Breast epithelium (tissue), 3 donors: ENCODE measurements around the gene FMN1.
A peak's percentile ranks its signal among the peaks of the same experiment; 100 is the strongest.

Source experiments
- POLR2A ChIP-seq: fragments of 450-650 bp; IDR thresholded peaks from one replicate; pipeline ENCODE4 v1.6.1; 2016; ENCODE audit warnings: antibody characterized with exemption, mild to moderate bottlenecking, moderate library complexity
- POLR2AphosphoS5 ChIP-seq, 3 donors: sonication (generic); formaldehyde crosslinking; IDR thresholded peaks; one replicate each; pipeline ENCODE4 v1.6.1; 2017; ENCODE audit warnings: antibody characterized with exemption in 3 of 3
- TF ChIP-seq, protein P1 (sequence below), 3 donors: fragments of 450-650 bp; IDR thresholded peaks; one replicate each; pipeline ENCODE4 v1.5.1; 2016 to 2017; ENCODE audit warnings: antibody characterized with exemption in 3 of 3, mild to moderate bottlenecking in 3 of 3, moderate library complexity in 3 of 3

DNA sequence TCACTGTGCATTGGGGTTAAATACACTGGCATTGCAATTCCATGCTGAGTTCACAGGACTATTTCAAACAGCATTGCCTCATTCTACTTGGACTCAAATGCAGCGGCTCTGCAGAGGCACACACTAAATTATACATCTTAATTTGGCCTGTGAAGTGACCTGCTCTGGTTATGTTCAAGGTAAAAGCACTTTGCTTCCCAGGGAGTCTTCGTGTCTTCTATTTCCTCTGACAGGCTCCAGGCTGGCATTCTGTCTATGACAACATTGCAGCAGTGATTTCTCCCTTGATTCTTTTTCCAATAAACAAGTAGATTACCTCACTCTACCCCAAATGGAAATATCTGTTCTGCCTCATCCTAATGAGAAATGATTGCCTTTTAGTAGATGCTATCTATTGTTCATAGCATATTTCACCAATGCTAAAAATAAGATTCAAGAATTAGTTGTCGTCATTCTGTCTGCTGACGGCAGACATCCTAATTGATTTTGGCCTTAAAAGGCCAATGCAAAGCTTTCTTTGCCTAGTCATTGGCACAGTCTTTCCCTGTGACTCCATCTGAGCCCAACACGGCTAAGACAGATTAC, 33.8 kb downstream of the FMN1 start:
- no peak for TF ChIP-seq POLR2A
- TF ChIP-seq, protein P1, sequence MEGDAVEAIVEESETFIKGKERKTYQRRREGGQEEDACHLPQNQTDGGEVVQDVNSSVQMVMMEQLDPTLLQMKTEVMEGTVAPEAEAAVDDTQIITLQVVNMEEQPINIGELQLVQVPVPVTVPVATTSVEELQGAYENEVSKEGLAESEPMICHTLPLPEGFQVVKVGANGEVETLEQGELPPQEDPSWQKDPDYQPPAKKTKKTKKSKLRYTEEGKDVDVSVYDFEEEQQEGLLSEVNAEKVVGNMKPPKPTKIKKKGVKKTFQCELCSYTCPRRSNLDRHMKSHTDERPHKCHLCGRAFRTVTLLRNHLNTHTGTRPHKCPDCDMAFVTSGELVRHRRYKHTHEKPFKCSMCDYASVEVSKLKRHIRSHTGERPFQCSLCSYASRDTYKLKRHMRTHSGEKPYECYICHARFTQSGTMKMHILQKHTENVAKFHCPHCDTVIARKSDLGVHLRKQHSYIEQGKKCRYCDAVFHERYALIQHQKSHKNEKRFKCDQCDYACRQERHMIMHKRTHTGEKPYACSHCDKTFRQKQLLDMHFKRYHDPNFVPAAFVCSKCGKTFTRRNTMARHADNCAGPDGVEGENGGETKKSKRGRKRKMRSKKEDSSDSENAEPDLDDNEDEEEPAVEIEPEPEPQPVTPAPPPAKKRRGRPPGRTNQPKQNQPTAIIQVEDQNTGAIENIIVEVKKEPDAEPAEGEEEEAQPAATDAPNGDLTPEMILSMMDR (IDR thresholded peaks at IDR 0.05), result no peak
- peak in 1 of 3 donors; percentile 37 for TF ChIP-seq POLR2AphosphoS5 (IDR thresholded peaks at IDR 0.05)
